ENCODE measurements around the gene VWA7.

Gene VWA7

DNA sequence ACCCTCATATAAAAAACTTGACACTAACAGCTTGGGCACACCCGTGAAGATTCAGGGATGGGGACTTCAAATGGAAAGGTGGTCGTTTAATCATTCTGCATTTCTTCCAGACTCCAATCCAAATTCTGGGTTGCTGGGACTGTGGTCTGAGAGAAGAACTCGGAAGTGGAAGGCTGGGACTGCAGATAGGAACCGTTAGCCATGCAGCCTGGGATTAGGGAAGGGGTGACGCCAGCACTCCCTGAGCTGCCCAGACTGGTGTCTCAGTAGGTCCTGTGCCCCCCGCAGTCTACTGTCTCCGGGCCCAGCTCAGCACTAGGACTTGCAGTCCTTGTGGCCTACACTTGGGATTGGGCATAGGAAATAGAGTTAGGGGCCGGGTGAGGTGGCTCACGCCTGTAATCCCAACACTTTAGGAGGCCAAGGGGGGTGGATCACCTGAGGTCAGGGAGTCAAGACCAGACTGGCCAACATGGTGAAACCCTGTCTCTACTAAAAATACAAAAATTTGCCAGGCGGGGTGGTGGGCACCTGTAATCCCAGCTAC is 40.3 kb downstream of the VWA7 start:
- Mint-ChIP-seq H3K27ac (peak overlapping the region; percentile 80), H3K27me3 (no peaks in the 10 kb centered on the region), H3K36me3 (ENCODE audit: low read depth) (peaks cover 59% of the 10 kb centered on the region)

DNA sequence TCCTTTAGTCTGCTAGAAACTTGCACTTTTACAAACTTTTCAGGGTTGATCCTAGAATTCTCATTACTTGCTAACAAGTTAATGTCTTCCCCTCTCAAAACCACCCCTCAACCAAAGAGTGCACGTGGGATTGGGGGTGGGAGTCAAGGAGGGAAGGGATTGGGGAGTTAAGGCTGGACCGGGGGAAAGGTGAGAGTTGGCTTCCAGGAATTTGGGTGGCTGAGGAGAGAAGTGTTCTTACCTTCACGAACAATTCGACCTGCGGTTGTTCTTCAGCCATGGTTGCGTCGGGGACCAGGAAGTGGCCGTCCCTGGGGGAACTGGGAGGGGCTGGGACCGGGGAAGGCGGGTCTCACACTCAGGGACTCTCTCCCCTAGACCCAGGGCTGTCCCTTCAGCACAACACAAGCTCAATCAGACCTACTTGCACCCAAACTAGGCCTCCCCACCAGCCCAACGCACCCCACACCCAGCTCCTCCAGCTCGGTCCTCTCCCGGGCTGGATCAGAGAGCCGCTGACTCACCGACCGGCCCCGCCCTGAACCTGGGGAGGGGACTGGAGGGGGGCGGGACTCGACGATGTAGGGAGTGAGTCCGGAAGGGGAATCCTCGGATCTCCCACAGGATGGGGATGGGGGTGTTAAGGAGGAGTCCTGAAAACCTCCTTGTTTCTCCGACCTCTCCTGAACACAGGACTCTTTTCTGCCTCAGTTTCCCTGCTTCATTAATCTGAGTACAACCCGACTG is 40.9 kb downstream of the VWA7 start, which contains the start of gene CLIC1:
CLIC1 (minus strand) TSS at position 510 of the 747 bp plus-strand sequence; CDS start at position 280, 230 bp downstream.
- no peaks in the 10 kb centered on the region for H3K9me3 Mint-ChIP-seq
- peaks cover 66% of the 10 kb centered on the region for H3K4me1 Mint-ChIP-seq (ENCODE audit: low read depth)
- H3K36me3 Mint-ChIP-seq (ENCODE audit: low read depth) = peaks cover 57% of the 10 kb centered on the region
- peak within 1 kb of the TSS; percentile 100 for H3K4me3 Mint-ChIP-seq
- H3K27me3 Mint-ChIP-seq = no peaks in the 10 kb centered on the region
- peak within 1 kb of the TSS; percentile 80 for H3K27ac Mint-ChIP-seq

More for the DNA sequence above, 40.3 kb downstream of the VWA7 start:
- Mint-ChIP-seq H3K4me1 (ENCODE audit: low read depth) (peaks cover 72% of the 10 kb centered on the region), H3K9me3 (no peaks in the 10 kb centered on the region), H3K4me3 (peak overlapping the region; percentile 100)

DNA sequence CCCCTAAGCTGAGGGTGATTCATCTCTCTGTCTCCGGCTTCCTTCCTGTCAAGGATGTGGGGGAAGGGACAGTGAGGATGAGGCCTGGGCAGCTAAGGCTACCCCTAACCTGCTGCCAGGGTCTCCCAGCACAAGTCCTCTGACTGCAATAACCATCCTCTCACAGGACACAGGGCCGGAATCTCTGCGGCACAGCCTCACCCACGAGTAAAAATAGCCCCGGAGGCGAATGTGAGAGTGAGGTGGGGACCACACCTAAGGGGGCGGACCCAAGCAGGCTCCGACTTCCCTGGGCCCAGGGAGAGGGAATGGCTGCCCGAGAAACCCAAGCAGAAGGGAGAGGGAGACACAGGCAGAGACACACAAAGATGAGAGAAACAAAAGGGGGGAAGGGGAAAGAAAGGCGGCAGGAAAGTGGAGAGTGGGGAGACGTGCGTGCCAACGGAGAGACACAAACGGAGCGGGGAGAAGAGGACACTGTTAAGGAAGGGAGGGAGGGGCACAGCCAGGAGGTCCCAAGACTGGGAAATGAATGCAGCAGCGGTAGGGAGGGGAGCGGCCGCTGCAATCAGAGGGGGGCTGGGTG is 42.2 kb downstream of the VWA7 start:
- H3K9me3 Mint-ChIP-seq = no peaks in the 10 kb centered on the region
- H3K4me3 Mint-ChIP-seq = peak overlapping the region; percentile 100
- H3K36me3 Mint-ChIP-seq (ENCODE audit: low read depth) = peaks cover 55% of the 10 kb centered on the region
- no peaks in the 10 kb centered on the region for H3K27me3 Mint-ChIP-seq
- H3K4me1 Mint-ChIP-seq (ENCODE audit: low read depth) = peaks cover 66% of the 10 kb centered on the region
- H3K27ac Mint-ChIP-seq = peak overlapping the region; percentile 80

DNA sequence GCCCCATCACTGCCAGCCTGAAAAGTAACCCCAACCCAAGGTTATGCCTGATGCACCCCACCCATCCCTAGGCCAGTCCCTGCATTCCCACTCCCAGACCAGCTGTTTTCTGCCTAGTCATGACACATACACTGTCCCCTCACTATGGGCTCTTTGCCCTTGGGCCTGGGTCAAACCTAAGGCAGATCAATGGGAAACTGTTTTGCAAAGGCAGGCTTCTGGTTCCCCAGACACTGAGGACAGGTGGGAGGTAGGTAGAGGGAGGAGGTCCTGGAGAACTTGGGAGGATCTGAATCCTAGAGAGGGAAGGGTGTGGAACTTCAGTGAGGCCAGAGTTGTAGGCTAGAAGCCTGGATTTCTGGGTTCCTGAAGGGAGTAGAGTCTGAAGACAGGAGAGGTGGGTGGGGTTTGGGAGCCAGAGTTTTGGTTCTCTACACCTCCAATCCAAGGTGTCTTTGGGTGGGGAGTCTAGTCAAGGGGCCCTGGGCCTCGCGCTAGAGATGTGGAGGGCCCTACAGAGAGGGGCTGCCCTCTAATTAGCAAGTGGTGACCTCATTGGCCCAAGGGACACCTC is 42.8 kb downstream of the VWA7 start:
- H3K27me3 Mint-ChIP-seq = no peaks in the 10 kb centered on the region
- H3K4me1 Mint-ChIP-seq (ENCODE audit: low read depth) = peaks cover 66% of the 10 kb centered on the region
- H3K27ac Mint-ChIP-seq = peak overlapping the region; percentile 80
- peak overlapping the region; percentile 100 for H3K4me3 Mint-ChIP-seq
- H3K36me3 Mint-ChIP-seq (ENCODE audit: low read depth) = peaks cover 53% of the 10 kb centered on the region
- H3K9me3 Mint-ChIP-seq = no peaks in the 10 kb centered on the region

DNA sequence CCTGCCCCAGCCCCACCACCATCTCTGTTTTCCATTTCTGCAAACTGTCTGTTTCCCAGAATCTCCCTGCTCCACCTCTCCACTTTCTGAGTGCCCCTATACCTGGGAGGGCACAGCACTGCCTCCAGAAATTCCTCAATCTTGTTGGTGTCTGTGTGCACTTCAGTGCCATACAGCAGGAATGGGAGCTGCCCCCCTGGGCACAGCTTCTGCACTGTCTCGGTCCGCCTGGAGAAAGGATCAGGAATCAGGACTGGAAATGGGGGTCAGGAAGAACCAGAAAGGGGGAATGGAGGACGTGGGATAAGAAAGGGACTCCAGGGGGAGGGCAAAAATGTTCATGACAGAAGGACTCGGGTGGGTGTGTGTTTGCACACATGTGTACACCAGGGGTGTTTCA is 43.4 kb downstream of the VWA7 start:
- no peaks in the 10 kb centered on the region for H3K9me3 Mint-ChIP-seq
- H3K4me3 Mint-ChIP-seq = peak overlapping the region; percentile 100
- peaks cover 53% of the 10 kb centered on the region for H3K36me3 Mint-ChIP-seq (ENCODE audit: low read depth)
- H3K27ac Mint-ChIP-seq = peak overlapping the region; percentile 58
- no peaks in the 10 kb centered on the region for H3K27me3 Mint-ChIP-seq
- peaks cover 66% of the 10 kb centered on the region for H3K4me1 Mint-ChIP-seq (ENCODE audit: low read depth)

DNA sequence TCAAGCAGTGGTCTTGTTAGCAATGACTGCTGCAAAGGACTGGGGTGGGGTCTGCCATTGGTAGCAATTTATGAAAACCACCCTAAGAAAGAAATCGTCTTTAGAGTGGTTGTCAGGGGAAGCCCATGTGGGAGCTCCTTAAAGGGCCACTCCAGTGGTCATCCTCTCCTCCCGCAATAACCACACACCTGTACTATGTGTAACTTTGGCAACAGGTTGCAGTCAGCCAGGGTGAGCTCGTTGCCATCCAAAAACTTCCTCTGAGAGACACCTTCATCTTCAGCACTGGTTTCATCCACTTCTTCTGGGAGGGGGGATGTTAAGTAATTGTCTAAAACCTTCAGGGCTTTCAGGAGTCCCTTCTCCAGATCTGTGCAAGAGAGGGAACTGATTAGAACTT is 45.1 kb downstream of the VWA7 start:
- no peaks in the 10 kb centered on the region for H3K27me3 Mint-ChIP-seq
- H3K4me1 Mint-ChIP-seq (ENCODE audit: low read depth) = peaks cover 64% of the 10 kb centered on the region
- no peaks in the 10 kb centered on the region for H3K9me3 Mint-ChIP-seq
- H3K36me3 Mint-ChIP-seq (ENCODE audit: low read depth) = peaks cover 59% of the 10 kb centered on the region
- no peak overlapping the region for H3K4me3 Mint-ChIP-seq
- peak overlapping the region; percentile 52 for H3K27ac Mint-ChIP-seq

DNA sequence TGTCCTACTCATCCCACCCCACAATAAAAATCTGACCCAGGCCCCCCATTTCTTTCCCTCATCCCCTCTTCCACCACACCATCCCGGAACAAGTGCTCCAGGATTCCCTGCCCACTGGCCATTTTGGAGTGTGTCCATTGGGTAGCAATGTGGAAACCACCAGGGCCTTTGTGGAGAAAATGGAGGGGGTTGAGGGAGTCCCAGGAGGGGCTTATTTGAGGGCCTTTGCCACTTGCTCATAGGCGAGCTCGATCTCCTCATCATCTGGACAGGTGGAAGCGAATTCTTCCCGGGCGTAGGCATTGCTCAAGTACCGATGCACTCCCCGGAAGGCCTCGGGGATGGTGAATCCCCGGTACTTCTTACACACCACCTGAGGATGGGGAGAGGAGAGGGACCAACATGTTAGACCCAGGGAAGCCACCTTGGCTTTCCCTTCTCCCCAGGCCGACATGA is 46.5 kb downstream of the VWA7 start:
- H3K27me3 Mint-ChIP-seq = no peaks in the 10 kb centered on the region
- no peaks in the 10 kb centered on the region for H3K9me3 Mint-ChIP-seq
- H3K27ac Mint-ChIP-seq = peak overlapping the region; percentile 32
- peak overlapping the region; percentile 85 for H3K4me3 Mint-ChIP-seq
- peaks cover 71% of the 10 kb centered on the region for H3K4me1 Mint-ChIP-seq (ENCODE audit: low read depth)
- peaks cover 64% of the 10 kb centered on the region for H3K36me3 Mint-ChIP-seq (ENCODE audit: low read depth)

DNA sequence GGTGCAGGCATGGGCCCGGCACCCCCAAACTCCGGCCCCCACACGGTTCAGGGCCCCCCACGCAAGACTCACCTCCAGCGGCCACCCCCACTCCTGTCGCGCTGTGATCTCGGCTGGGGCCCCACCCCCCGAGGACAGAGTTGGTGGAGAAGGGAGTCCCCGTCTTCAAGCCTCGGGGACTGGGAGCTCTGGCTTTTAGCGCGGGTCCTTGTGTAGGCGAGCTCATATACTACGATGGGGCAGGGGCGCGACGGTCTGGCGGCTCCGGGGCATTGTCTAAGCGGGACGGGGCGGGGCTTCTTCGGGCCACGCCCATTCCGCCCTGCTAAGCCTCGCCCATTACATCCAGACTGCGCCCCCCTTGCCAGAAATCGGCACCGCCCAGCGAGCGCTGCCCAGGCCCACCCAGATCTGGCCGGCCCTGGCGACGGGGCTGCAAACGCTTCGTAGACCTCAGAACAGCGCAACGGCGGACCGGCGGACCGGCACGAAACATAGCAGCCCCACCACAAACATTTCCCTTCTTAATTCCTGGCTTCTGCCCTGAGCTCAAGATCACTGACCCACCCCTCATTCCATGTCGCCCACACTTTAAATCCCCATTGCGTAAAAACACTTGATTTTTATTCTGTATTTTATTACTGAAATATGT is 47.0 kb downstream of the VWA7 start:
- Mint-ChIP-seq H3K4me1 (ENCODE audit: low read depth) (peaks cover 73% of the 10 kb centered on the region), H3K36me3 (ENCODE audit: low read depth) (peaks cover 61% of the 10 kb centered on the region), H3K9me3 (no peaks in the 10 kb centered on the region), H3K4me3 (peak overlapping the region; percentile 85), H3K27ac (peak overlapping the region; percentile 32), H3K27me3 (no peaks in the 10 kb centered on the region)

DNA sequence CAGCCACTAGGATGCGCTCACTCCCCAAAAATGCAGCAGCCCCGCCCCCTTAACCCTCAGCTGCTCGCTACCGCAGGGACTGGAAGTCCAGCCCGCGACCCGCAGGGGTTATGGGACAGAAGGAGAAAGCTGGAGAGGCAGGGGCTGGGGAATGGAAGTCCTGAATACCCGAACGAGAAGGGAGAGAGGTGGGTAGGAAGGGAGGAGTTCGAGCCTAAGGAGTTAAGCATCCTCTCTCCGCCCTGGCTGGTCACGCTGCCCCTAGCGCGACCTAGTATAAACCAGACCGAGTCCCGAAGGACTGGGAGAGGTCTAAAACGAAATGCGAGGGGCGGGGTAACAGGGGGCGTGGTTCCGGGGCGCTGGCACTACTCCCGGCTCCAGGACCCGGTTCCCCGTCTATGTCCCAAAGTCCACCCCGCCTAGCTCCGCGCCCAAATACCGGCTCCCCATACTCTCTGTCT is 47.6 kb downstream of the VWA7 start:
- peak overlapping the region; percentile 85 for H3K4me3 Mint-ChIP-seq

DNA sequence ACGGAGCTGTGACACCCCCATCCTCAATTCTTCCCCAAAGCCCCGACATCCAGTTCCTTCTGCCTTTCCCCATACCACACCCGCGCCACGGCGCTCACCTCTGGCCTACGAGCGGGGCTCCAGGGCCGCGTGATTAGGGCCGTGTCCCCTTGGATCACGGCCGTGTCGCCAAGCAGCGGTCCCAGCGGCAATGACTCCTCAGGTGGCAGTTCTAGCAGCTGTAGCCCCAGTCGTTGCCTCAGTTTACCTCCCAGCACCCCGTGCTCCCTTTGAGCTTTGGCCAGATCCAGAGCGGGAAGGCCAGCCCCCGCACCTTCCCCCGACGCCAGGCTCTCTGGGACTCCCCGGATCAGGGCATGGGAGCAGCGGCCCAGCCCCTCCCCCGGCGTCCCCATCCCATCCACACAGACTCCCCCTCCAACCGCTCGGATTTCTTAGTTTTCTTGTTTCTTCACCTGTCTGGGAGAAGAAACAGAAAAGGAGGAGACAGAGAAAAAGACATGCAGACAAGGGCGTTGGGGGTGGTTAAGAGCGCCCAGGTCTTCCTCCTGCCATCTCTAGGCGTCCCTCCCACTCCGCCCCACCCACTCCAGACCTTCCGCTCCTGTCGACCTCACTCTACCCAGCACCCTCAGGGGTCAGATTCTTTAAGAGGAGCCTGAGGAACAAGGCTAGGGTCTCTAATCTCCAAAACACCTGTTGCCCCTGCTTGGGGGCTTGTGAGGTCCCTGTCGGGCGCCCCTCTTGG is 48.2 kb downstream of the VWA7 start, which contains the start of gene DDAH2:
DDAH2 (minus strand) TSS at position 533 of the 748 bp plus-strand sequence; CDS start at position 395, 138 bp downstream.
- peaks cover 66% of the 10 kb centered on the region for H3K4me1 Mint-ChIP-seq (ENCODE audit: low read depth)
- peak within 1 kb of the TSS; percentile 49 for H3K27ac Mint-ChIP-seq
- H3K27me3 Mint-ChIP-seq = no peaks in the 10 kb centered on the region
- H3K9me3 Mint-ChIP-seq = no peaks in the 10 kb centered on the region
- H3K36me3 Mint-ChIP-seq (ENCODE audit: low read depth) = peaks cover 52% of the 10 kb centered on the region
- H3K4me3 Mint-ChIP-seq = peak within 1 kb of the TSS; percentile 85

More for the DNA sequence above, 47.6 kb downstream of the VWA7 start:
- H3K9me3 Mint-ChIP-seq = no peaks in the 10 kb centered on the region
- H3K27ac Mint-ChIP-seq = peak overlapping the region; percentile 49
- H3K36me3 Mint-ChIP-seq (ENCODE audit: low read depth) = peaks cover 57% of the 10 kb centered on the region
- no peaks in the 10 kb centered on the region for H3K27me3 Mint-ChIP-seq
- peaks cover 72% of the 10 kb centered on the region for H3K4me1 Mint-ChIP-seq (ENCODE audit: low read depth)

DNA sequence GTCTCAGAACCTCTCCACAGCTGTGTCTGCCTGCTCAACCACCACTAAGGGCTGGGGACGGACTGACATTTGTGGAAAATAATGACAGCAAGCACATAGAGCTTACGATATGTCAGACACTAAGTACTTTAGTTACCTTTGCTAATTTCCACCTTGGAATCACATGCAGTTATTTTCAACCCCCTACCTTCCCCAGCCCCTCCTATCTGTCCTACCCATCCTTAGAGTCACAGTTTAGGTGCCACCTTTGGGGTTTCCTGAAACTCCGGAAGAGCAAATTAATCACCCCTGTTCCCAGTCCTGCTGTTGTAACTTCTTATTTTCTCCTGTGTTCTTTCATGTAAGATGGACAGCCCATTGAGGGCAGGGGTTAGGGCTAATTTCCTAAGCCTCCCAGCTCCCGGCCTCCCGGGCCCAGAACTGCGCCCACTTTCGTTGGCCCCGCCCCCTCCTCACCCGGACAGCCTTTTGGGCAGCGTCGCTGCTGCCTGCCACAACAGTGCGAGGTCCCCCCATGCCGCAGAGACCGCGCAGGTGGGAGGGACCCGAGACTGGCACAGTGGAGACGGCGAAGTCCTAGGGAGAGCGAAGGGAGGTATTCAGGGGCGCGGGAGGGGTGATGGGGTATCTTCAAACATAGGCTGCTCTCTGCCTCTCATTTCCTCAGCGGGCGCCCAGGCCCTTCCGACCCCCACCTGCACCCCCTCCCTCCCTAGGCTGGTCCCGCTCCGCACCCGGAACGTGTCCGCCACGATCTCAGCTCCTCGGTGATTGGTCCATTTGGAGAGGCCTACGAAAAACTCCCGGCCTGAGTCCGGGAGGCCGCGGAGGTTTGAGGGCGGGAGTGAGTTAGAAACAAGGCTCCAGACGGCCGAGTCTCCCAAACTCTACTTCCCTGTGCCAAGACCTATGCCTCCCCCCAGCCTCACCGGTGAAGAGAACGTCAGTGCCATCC is 49.1 kb downstream of the VWA7 start:
- H3K4me3 Mint-ChIP-seq = peak overlapping the region; percentile 63
- peak overlapping the region; percentile 79 for H3K27ac Mint-ChIP-seq
- peaks cover 43% of the 10 kb centered on the region for H3K36me3 Mint-ChIP-seq (ENCODE audit: low read depth)
- H3K9me3 Mint-ChIP-seq = no peaks in the 10 kb centered on the region
- peaks cover 64% of the 10 kb centered on the region for H3K4me1 Mint-ChIP-seq (ENCODE audit: low read depth)
- no peaks in the 10 kb centered on the region for H3K27me3 Mint-ChIP-seq

DNA sequence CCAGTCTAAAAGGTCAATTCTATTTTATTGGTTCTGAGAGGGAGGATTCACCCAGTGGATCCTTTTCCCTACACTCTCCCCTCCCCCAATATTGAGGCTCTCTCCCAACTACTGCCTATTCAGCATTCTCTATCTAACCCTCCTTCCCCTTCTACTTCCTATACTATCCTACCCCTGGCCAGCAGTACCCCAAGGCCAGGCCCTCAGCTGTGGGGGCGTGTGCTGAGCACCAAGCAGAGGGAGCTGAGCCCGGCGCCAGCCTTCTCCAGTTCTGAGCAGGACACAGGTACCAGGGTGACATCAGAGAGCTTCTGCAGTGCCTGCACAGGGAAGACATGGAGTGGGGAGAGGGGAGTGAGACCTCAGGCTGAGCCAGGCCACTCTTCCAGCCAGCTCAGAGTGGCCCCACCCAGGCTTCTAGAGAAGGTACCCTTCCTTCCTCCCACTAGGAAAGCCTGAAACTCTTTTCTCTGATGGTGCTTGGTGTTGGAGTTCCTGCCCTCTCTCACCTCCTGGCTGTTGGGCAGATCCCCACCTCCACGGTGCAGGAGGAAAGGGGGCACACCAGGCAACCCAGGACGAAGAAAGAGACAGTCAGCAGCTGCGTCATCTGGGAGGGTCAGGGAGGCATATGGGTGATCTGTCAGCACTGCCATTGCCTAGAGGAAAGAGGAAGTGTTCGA is 50.0 kb downstream of the VWA7 start:
- Mint-ChIP-seq H3K4me1 (ENCODE audit: low read depth) (peaks cover 65% of the 10 kb centered on the region), H3K27ac (peak overlapping the region; percentile 79), H3K4me3 (peak overlapping the region; percentile 63), H3K36me3 (ENCODE audit: low read depth) (peaks cover 36% of the 10 kb centered on the region), H3K27me3 (no peaks in the 10 kb centered on the region), H3K9me3 (no peaks in the 10 kb centered on the region)

Measured in stimulated activated naive CD8-positive, alpha-beta T cell treated with anti-CD3 and anti-CD28 coated beads, Interleukin-15, Interleukin-2, amounts not matched to agents 100 ng/mL and 50 ng/mL, for 24 hours (primary cell).